Measurements from ENCODE around the gene INCENP.

Gene INCENP

GRCh38 chr11:62115085-62115694 lies 8.6 kb upstream of the INCENP start:
- TF ChIP-seq GATA2 (IDR thresholded peaks at IDR 0.05; ENCODE audit: low read depth, low read length) (no peak), GATA3 (IDR thresholded peaks at IDR 0.05; ENCODE audit: low read depth, low read length) (no peak)

GRCh38 chr11:62116451-62116850 lies 7.4 kb upstream of the INCENP start:
- TF ChIP-seq GATA2 (IDR thresholded peaks at IDR 0.05; ENCODE audit: low read depth, low read length) (no peak), GATA3 (IDR thresholded peaks at IDR 0.05; ENCODE audit: low read depth, low read length) (no peak)

GRCh38 chr11:62119569-62119968 lies 4.2 kb upstream of the INCENP start:
- no peak for TF ChIP-seq GATA3 (IDR thresholded peaks at IDR 0.05; ENCODE audit: low read depth, low read length)
- no peak for TF ChIP-seq GATA2 (IDR thresholded peaks at IDR 0.05; ENCODE audit: low read depth, low read length)

- TF ChIP-seq GATA3 (IDR thresholded peaks at IDR 0.05; ENCODE audit: low read depth, low read length): no peak
- no peak for TF ChIP-seq GATA2 (IDR thresholded peaks at IDR 0.05; ENCODE audit: low read depth, low read length)
Measured at GRCh38 chr11:62120001-62120400, 3.8 kb upstream of the INCENP start.

GRCh38 chr11:62120431-62120830 lies 3.4 kb upstream of the INCENP start:
- TF ChIP-seq GATA3 (IDR thresholded peaks at IDR 0.05; ENCODE audit: low read depth, low read length): no peak
- no peak for TF ChIP-seq GATA2 (IDR thresholded peaks at IDR 0.05; ENCODE audit: low read depth, low read length)

- TF ChIP-seq GATA2 (IDR thresholded peaks at IDR 0.05; ENCODE audit: low read depth, low read length): no peak
- no peak for TF ChIP-seq GATA3 (IDR thresholded peaks at IDR 0.05; ENCODE audit: low read depth, low read length)
Measured at GRCh38 chr11:62122076-62122475, 1.7 kb upstream of the INCENP start.

- no peak for TF ChIP-seq GATA2 (IDR thresholded peaks at IDR 0.05; ENCODE audit: low read depth, low read length)
- TF ChIP-seq GATA3 (IDR thresholded peaks at IDR 0.05; ENCODE audit: low read depth, low read length): no peak
Measured at GRCh38 chr11:62124186-62125113, 639 bp downstream of the INCENP start.

- TF ChIP-seq GATA2 (IDR thresholded peaks at IDR 0.05; ENCODE audit: low read depth, low read length) (no peak), GATA3 (IDR thresholded peaks at IDR 0.05; ENCODE audit: low read depth, low read length) (no peak)
Measured at GRCh38 chr11:62125316-62125715, 1.5 kb downstream of the INCENP start.

- TF ChIP-seq GATA2 (IDR thresholded peaks at IDR 0.05; ENCODE audit: low read depth, low read length): no peak
- TF ChIP-seq GATA3 (IDR thresholded peaks at IDR 0.05; ENCODE audit: low read depth, low read length): no peak
Measured at GRCh38 chr11:62125881-62126280, 2.1 kb downstream of the INCENP start.

- TF ChIP-seq GATA2 (IDR thresholded peaks at IDR 0.05; ENCODE audit: low read depth, low read length) (no peak), GATA3 (IDR thresholded peaks at IDR 0.05; ENCODE audit: low read depth, low read length) (no peak)
Measured at GRCh38 chr11:62127426-62127825, 3.6 kb downstream of the INCENP start.

GRCh38 chr11:62127941-62128770 lies 4.3 kb downstream of the INCENP start:
- no peak for TF ChIP-seq GATA2 (IDR thresholded peaks at IDR 0.05; ENCODE audit: low read depth, low read length)
- no peak for TF ChIP-seq GATA3 (IDR thresholded peaks at IDR 0.05; ENCODE audit: low read depth, low read length)

- TF ChIP-seq GATA3 (IDR thresholded peaks at IDR 0.05; ENCODE audit: low read depth, low read length): no peak
- no peak for TF ChIP-seq GATA2 (IDR thresholded peaks at IDR 0.05; ENCODE audit: low read depth, low read length)
Measured at GRCh38 chr11:62128835-62129234, 5.0 kb downstream of the INCENP start.

GRCh38 chr11:62129590-62130282 lies 5.9 kb downstream of the INCENP start:
- TF ChIP-seq GATA3 (IDR thresholded peaks at IDR 0.05; ENCODE audit: low read depth, low read length): no peak
- TF ChIP-seq GATA2 (IDR thresholded peaks at IDR 0.05; ENCODE audit: low read depth, low read length): no peak

Measured in SH-SY5Y (cell line).